Gastrocnemius medialis (tissue), 4 donors: Measurements from ENCODE around the gene PMVK.

Experiments
- CTCF ChIP-seq, 5 experiments: fragments of 450-650 bp in 3 of 5; fragments of 200-600 bp in 2 of 5; sonication (generic) in 2 of 5; IDR thresholded peaks in 4 of 5; conservative IDR thresholded peaks in 1 of 5; 1 replicate in 4 of 5; 2 replicates in 1 of 5; pipeline ENCODE4 v1.5.1; 2016 to 2019; ENCODE audit warnings: antibody characterized with exemption in 5 of 5, mild to moderate bottlenecking in 3 of 5, moderate library complexity in 3 of 5
- POLR2A ChIP-seq, 2 donors: fragments of 450-650 bp; IDR thresholded peaks; one replicate each; pipeline ENCODE4 v1.6.1; 2017; ENCODE audit warnings: antibody characterized with exemption in 2 of 2, mild to moderate bottlenecking in 2 of 2, moderate library complexity in 2 of 2

GRCh38 chr1:154972213-154972516, 35.6 kb upstream of the PMVK start:
- TF ChIP-seq CTCF (IDR thresholded peaks at IDR 0.05 in 4 of 5, conservative IDR thresholded peaks at IDR 0.05 in 1 of 5) (no peak), POLR2A (IDR thresholded peaks at IDR 0.05) (no peak)
